Stimulated activated CD4-positive, alpha-beta T cell treated with anti-CD3 and anti-CD28 coated beads, Interleukin-4, amount 100 ng/mL, for 48 hours (primary cell): ENCODE data around the gene MEX3C.

Source experiments
- DNase-seq, 2 donors: peaks; one replicate each; pipeline ENCODE4 v3.0.0-alpha.2; 2020; ENCODE audit warnings: low read depth in 2 of 2

The MEX3C gene

DNA sequence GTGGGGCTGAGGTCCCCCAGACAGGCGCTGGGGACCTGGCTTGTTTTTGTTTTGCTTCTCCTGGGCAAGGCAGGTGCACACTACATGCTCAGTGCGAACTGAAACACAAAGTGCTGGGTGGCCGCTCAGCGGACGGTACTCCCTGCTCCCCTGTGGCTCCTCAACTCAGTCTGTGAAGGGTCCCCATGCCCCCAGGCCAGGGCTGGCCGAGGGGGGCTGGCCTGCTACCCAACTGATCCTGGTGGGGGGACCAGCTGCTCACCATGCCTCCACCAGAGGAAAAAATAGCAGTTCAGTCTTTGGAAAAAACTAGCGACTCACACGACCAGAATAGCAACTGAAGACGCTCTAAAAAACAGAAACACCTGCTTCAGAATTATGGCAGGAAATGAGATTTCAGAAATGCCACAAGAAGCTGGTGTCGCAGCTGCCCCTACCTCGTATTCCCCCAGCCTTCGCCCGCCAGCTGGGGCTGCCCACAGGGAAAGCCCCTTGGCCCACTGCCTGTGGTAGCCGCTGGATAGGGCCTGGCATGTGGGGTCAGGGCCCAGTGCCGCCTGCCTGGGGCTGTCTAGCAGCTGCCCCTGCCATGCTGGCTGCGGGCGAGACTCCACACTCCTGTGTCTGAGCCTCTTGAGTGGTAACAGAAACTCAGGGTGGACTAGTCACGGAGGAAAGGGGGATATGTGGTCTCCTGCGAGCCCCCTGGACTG, 43.7 kb downstream of the MEX3C start:
- DNase-seq, result peak in 1 of 2 donors; percentile 30

GRCh38 chr18:51151568-51152511, 45.6 kb downstream of the MEX3C start:
- peak; percentile 50 to 58 for DNase-seq

DNA sequence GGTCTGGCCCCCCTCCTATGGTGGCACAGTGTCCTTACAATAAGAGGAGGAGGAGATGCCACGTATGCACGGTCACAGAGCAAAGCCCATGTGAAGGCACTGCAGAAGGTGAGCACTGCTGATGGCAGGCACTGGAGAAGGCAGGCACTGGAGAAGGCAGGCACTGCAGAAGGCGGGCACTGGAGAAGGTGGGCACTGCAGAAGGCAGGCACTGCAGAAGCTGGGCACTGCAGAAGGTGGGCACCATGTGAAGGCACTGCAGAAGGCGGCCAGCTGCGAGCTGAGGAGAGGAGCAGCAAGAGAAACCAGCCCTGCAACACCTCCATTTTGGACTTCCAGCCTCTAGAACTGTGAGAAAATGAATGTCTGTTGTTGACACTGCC, 46.3 kb downstream of the MEX3C start:
- no peak for DNase-seq

DNA sequence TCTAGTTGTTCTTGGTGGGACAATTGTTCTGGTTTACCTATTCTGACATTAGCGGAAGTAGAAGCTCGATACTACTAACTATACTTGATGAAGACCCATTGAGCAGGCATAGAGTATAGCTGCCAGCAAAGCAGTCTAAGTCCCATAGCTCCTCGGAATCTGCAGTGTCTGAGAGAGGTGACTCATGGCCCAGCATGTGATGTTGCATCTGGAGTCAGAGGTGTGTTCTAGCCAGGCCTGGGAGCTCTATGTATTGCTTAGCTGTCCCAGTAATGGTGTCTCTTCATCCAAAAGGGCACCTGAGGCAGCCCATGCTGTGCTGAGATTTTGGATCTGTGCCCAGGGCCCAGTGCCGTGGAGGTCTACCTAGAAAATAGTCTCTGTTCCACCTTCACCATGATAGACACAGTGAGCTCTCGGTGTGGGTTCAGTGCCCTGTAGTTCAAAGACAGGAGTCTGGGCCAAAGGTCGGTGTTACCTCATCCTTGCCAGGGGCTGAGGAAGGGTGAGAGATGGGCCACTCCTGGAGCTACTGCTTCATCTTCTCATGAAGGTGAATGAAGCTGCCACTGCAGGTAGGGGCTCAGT, 47.3 kb downstream of the MEX3C start:
- DNase-seq, result no peak

DNA sequence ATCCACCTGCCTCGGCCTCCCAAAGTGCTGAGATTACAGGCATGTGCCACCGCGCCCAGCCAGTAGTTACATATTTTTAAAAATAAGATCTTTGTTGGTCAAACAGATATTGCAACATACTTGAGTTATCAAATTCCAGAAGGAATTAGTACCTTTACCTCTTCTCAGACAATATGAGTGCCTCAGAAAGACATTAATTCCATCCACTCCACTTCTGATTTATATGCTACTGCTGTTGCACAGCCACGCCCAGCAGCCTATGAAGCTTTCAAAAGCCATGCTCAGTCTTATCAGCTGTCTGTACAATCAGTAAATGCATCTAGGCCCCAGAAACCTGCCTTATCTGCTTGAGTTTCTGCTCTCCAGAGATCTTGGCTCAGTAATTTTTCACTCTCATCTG, 47.8 kb downstream of the MEX3C start:
- DNase-seq, result no peak

- DNase-seq, result no peak
Measured at GRCh38 chr18:51146909-51147308, 50.6 kb downstream of the MEX3C start.

DNA sequence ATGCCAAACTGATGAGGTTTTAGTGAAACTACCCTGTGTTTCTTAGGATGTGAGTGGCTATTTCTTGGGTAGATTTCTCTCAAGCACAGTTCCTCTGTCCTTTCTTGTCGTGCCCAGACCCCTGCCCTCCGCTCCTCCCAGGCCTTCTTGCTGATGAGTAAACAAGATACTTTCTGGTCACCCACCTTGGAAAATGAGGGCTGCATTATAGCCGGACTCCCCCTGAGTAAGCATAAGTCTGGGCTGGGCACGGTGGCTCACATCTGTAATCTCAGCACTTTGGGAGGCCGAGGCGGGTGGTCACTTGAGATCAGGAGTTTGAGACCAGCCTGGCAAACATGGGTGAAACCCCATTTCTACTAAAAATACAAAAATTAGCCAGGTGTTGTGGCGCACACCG, 58.5 kb downstream of the MEX3C start:
- DNase-seq, result no peak

DNA sequence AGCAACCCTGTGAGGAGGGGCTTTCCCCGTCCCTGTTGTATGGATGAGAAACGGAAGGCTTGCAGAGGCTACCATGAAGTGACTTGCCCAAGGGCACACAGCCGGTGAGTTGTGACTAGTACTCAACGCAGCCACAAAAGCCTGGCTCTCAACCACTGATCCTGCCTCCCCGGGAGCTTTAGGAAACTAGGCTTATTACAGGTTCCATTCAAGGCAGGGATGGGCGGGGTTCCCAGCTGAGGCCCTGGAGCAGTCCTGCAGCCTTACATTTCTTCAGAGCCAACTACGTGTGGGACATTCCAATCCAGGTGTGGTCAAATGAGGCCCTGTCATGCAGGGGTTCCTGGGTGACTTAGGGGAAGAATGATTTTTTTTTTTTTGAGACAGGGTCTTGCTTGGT, 59.6 kb downstream of the MEX3C start:
- no peak for DNase-seq

DNA sequence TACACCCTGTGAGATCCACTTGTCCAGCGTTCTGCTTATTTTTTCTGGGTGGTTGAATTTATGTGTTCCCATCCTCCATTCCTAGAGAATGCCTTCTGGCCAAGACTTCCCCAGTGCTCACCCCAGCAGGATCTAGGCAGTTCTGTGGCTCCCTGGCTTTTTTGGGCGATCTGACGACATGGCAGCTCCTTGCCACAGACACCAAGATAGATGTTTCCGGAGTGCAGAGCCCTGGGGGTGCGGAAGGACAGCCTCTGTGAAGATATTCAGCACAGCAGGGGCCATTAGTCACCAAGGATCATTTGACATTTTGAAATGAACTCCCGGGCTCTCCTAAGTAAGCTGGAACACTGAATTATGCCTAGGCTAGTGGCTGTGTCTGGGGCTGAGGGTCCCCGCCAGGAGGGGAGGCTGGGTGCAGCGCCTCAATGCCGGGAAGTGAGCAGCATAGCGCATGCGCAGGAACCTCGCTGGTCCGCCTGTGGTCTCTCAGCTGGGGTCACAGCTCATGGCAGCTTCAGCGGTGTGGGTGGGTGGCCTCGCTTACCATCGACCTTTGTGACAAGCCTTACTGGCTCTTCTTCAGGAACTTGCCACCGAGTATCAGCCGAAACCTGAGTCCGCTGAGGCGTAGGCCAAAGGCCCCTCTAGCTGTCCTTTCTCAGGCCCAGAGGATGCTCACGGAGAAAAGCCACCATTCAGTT, 60.3 kb downstream of the MEX3C start:
- no peak for DNase-seq

DNA sequence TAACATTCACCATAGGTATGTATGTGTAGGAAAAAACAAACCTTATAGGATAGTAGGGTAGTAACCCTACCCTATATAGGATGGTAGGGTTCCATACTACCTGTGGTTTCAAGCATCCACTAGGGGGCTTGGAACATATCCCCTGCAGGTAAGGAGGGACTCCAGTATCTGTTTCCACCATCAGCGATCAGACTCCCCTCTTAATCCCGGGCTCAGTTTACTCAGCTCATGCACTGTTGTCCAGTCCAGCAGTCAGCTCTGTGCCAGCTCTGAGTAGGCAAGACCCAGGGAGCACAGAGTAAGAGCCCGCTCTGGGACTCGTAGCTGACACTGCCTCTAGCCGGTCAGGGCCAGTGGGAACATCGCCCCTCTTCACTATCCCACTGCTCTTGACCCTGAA, 61.7 kb downstream of the MEX3C start:
- DNase-seq, result no peak

DNA sequence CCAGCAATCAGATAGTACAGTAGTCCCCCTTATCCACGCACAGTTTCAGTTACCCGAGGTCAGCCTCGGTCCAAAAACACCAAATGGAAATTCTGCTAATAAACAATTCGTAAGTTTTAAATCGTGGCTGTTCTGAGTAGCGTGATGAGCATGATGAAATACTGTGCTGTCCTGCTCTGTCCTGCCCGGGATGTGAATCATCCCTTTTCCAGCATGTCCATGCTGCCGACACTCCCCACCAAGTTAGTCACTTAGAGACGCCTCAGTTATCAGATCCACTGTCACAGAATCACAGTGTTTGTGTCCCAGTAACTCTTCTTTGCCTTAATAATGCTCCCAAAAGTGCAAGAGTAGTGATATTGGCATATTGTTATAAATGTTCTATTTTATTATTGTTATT, 62.1 kb downstream of the MEX3C start:
- no peak for DNase-seq

DNA sequence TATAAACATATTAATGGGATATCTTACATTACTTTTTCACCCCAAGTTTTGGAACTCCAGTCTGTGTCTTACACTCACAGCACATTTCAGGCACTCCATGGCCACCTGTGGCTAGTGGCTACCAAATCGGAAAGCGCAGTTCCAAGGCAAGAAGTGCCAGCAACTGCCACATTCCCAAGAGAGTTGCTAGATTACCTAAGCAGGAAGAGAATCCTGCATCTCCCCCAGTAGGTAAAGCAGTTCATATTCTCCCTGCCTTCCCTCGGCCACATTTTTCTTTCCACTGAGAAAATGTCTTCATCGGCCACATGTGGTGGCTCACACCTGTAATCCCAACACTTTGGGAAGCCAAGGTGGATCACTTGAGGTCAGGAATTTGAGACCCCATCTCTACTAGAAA, 62.8 kb downstream of the MEX3C start:
- DNase-seq, result no peak

- no peak for DNase-seq
Measured at GRCh38 chr18:51133580-51134160, 63.8 kb downstream of the MEX3C start.

- no peak for DNase-seq
Measured at GRCh38 chr18:51132256-51132935, 65.1 kb downstream of the MEX3C start.

DNA sequence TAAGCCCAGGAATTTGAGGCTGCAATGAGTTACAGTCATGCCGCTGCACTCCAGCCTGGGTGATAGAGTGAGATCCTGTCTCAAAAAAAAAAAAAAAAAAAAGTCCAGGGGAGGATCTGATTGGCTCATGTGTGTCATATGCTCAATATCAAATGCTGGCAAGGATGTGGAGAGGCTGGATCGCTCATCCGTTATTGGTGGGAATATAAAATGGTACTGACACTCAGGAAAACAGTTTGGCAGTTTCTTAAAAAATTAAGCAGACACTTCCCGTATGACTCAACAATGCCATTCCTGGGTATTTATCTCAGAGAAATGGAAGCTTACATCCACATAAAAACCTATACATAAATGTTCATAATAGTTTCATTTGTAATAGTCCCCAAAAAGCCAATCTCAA, 68.9 kb downstream of the MEX3C start:
- no peak for DNase-seq

- DNase-seq, result no peak
Measured at GRCh38 chr18:51127664-51128063, 69.8 kb downstream of the MEX3C start.

DNA sequence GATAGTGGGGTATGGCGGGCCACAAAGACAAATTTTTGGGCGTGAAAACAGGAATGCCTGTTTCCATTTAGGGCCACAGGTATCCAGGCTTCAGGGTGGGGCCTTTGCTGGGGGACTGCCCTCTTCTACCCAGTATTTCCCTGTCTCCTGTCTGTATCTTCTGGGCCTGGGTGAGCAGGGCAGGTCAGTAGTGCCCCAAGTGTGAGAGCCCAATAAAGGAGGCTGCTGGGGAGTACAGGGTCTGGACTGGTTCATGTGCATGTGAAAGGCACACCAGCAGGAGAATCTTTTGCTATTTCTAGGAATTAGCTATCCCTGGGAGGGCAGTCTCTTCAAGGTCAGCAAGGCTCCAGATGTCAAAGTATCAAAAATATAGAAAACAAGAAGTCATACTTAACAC, 71.5 kb downstream of the MEX3C start:
- no peak for DNase-seq
